NCI-H345 treated with DMSO at 0.1 percent for 48 hours (cell line): ENCODE measurements around the gene ADPRH.

Experiments
- DNase-seq: peaks from one replicate; lab custom pipeline; 2025; ENCODE audit not compliant: unreplicated experiment; lab: John Stamatoyannopoulos, UW

ADPRH gene

DNA sequence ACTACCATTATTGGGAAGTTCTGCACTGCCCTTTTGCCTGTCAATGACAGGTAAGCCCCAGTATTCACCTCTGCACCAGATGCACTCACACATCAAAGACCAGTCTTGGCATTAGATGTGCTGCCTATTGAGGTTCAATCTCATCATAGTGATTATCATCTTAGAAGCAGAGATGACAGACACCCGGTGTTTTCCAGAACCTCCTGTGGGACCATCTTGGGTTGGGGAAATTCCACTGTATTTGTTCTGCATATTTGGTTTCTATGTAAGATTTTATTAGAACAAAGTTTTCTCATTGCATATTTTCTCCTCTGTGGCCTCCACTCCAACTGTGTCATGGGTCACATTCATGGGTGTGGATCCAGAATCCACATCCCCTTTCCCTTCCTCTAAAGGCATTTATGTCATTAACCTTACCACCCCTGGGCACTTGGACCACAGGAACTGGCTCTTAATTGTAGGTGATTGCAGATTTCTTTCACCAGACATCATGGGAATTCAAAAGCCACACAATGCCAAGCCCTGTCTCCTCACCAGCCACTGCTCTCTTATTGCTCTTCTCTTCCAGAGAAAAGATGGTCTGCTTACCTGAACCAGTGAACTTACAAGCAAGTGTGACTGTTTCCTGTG lies 49.6 kb downstream of the ADPRH start:
- no peak for DNase-seq

- no peak for DNase-seq
Observed at GRCh38 chr3:119630128-119630879, 51.0 kb downstream of the ADPRH start.

GRCh38 chr3:119630880-119631329 lies 51.6 kb downstream of the ADPRH start:
- DNase-seq: no peak

- DNase-seq: no peak
Observed at GRCh38 chr3:119631516-119631915, 52.2 kb downstream of the ADPRH start.

DNA sequence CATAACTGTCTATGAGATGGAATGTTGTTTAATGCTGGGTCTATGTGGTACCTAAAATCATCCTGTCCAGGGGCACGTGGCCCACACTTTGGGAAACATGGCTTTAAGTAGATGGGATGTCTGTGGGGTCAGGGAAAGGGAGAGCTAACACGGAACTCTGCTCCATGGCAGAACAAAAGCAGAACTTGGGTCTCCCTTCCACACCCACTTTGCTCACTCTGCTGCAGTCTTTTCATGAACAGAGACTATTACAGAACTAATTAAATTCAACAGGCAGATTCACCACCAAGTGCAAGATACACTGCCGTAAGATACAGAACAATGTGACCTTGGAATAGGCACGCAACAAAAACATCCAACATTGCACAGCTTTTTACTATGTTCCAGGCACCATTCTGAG lies 52.9 kb downstream of the ADPRH start:
- no peak for DNase-seq

DNA sequence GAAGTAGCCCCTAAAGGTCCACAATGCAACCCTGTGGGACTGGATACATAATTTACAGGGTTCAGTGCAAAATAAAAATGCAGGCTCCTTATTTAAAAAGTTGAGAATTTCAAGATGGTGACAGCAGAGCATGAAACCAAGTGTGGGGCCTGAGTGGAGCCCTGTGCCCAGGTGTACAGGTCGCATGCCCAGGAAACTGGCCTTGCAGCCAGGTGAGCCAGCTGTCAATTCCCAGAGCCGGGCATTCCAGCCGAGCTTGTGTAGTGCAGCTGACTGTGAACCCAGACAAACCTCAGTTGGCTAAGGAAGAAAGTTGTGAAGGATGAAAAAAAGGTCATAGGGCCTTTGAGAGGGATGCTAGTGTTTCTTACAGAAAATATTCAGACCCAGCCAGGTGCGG lies 53.5 kb downstream of the ADPRH start:
- DNase-seq: no peak

DNA sequence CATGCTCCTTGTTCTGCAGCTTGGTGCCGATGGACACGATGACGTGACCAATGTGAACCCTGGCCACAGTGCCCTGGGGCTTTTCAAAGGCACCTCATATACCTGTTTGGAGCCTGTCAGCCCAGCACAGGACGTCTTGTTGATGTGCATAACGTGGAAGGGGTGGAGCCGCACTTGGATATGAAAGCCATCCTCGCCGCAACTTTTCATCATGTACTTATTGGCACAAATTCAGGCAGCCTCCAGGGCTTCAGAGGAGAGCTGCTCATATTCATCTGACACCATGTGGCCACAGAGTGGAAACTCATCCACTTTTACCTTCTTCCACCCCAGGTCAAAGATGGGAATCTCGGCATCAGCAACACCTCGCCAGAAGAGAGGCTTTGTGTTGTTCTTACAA lies 56.4 kb downstream of the ADPRH start:
- no peak for DNase-seq

GRCh38 chr3:119636249-119636648 lies 57.0 kb downstream of the ADPRH start:
- DNase-seq: no peak

- no peak for DNase-seq
Observed at GRCh38 chr3:119636891-119637611, 57.8 kb downstream of the ADPRH start.

GRCh38 chr3:119637679-119638477 lies 58.6 kb downstream of the ADPRH start:
- no peak for DNase-seq
